NCI-H2107 treated with DMSO at 0.1 percent for 48 hours (cell line): ENCODE results near the gene MPP4.

Source experiments
- DNase-seq: peaks from one replicate; lab custom pipeline; 2025; ENCODE audit not compliant: unreplicated experiment; lab: John Stamatoyannopoulos, UW

The MPP4 gene

DNA sequence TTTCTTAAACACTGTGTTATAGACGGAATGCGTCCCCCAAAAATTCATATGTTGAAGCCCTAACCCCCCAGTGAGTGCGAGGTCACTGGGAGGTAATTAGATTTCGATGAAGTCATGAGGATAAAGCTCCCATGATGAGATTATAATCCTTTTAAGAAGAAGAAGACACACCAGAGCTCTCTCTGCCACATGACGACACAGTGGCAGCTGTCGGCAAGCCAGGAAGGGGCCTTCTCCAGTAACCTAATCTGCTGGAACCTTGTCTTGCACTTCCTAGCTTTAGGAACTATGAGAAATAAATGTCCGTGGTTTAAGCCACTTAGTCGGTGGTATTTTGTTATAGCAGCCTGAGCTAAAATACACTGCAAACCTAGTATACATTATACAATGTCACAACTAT is 67.4 kb downstream of the MPP4 start:
- DNase-seq = no peak

DNA sequence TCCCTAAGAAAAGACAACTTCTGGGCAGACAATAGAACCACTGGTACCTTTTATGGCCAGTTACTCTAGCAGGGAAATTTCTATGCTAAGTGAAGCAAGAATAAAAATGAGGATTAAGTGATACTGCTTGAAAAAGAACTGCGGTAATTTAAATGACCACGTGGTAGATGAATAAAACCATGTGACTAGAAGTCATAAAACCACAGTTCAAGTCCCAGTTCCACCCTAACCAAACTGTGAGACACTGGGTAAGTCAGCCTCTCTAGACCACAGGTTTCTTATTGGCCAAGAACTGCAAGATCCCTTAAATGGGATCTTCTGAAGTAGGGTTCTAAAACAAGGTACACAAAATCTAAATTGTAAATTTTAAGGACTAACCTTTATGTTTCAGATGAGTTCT is 67.9 kb downstream of the MPP4 start:
- no peak for DNase-seq

DNA sequence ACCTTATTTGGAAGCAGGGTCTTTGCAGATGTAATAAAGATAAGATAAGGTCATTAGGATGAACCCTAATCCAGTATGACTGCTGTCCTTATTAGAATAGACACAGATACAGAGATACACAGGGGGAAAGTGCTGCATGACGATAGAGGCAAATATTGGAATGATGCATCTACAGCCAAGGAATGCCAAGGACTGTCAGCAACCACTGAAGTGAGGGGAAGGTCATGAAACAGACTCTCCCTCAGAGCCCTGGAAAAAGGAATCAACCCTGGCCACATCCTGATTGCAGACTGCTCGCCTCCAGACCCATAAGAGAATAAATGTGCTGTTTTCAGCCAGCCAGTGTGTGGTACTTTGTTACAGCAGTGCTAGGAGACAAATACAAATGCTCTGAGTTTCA is 69.9 kb downstream of the MPP4 start:
- no peak for DNase-seq

DNA sequence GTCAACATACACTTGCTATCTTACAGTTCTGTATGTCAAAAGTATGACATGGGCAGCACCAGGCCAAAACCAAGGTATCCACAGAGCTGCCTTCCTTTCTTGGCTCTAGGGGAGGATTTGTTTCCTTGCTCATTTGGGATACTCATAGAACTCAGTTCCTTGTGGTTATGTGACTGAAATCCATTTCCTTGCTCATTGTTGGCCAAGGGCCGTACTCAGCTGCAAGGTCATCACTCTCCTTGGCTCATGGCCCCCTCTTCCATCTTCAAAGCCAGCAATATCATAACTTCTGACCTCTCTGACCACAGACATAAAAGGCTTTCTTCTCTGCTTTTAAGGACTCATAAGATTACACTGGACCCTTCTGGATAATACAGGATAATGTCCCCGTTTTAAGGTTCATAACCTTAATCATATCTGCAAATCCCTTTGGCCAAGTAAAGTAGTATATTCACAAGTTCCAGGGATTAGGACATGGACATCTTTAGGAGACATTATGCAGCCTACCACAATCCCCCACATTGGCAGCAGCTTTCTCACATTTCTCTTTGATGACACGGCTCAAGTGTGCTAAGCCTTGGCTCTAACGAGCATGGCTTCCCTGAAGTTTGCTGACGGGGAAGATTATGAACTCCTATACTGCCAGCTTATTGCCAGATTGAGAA is 76.0 kb downstream of the MPP4 start:
- DNase-seq = no peak

DNA sequence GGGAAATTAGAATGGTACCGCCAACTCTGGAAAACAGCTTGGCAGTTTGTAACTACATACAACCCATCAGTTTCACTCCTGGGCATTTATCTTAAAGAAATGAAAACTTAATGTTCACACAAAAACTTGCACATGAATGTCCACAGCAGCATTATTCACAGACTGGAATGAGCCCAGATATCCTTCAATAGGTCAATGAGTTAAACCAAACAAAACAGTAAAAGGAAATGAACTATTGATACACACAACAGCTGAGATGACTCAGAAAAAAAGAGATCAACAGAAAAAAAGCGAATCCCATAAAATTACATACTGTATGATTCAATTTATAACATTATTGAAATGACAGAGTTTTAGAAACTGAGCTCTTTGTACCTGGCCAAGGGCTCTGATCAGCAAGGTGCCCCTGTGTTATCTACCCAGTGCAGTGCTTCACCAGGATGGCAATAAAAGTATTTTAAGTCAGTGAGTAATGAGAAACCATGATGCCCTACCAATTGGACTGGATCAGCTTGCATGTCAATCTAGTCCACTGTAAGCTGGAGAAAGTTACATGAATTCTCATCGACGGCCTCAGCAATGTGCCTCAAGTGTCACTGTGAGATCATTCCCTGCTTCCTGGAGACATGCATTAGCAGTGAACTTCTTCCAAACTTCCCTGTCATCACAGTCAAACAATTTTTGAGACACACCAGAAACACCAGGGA is 77.0 kb downstream of the MPP4 start:
- no peak for DNase-seq

DNA sequence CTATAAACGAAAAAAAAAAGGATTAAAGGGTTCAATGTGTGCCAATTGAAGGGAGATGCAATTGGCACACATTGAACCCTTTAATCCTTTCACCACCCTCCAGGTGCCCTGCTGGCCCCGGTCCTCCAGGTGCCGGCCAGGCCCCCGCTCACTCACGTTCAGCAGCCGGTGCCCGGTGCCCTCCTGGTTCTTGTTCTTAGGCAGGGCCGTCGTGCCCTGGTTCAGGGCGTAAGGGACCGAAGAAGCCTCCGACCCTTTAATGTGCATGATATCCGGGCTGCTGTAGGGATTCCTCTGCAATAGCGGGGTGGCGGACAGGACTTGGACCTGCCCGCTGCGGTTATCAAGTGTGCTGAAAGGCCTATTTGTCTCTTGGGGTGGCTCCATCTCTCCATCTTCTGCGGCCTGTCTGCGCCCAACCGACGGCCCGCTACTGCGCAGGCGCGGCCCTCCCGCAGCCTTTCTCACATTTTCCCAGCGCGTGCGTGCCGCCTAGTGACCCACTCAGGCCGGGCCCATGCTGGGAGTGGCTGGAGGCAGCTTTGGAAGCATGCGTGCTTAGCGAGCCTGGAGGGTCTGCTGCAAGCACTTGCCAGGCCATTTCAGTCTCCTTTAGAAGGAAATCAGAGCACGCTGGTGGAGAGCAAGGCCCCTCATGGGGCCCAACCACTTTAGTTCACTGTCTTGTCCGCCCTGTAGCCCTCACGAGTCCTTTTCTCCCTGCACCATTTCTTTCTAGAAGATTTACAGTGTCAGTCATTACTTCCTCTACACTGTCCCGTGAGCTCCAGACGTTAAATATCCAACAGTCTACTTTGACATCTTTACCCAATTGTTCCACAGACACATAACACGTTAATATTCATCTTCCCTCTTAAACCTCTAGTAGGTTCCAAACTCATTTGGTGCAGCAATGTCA is 79.4 kb downstream of the MPP4 start:
- DNase-seq = no peak

DNA sequence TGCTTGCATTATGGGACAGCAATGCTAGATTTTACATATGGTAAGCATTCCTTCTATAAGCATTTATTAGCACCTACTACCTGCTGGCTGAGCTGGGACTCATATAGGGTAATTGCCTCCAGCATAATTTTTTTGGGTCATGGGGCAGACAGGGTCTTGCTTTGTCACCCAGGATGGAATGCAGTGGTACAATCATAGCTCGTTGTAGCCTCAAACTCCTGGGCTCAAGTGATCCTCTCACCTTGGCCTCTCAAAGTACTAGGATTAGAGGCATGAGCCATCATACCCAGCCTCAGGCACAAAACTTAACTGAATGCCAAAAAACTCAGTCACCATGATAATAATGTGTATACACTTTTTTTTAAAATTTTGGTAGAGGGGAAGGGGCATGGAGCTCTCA is 90.4 kb downstream of the MPP4 start:
- no peak for DNase-seq

DNA sequence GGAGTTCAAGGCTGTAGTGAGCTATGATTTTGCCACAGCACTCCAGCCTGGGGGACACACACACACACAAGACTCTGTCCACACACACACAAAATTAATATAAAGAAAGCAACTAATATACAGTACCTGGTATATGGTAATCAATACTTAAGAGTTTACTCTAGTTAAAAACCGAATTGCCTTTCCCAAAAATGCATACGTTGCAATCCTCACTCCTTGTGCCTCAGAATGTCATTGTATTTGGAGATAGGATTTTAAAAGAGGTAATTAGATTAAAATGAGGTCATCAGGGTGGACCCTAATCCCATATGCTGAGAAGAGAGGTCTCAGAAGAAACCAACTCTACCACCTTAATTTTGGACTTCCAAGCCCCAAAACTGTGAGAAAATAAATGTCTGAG is 90.9 kb downstream of the MPP4 start:
- DNase-seq = no peak

DNA sequence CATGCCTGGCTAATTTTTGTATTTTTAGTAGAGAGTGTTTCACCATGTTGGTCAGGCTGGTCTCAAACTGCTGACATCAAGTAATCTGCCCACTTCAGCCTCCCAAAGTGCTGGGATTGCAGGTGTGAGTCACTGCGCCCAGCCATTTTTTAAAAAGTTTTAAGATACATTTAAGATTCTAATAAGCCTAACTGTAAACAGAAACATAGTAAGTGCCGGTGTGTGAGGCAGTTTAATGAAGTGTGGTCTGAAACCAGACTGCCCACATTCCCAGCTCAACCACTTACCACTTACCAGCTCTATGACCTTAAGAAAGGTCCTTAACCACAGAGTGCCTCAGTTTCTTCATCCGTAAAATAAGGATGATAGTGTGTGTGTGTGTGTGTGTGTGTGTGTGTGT is 97.5 kb downstream of the MPP4 start:
- no peak for DNase-seq

DNA sequence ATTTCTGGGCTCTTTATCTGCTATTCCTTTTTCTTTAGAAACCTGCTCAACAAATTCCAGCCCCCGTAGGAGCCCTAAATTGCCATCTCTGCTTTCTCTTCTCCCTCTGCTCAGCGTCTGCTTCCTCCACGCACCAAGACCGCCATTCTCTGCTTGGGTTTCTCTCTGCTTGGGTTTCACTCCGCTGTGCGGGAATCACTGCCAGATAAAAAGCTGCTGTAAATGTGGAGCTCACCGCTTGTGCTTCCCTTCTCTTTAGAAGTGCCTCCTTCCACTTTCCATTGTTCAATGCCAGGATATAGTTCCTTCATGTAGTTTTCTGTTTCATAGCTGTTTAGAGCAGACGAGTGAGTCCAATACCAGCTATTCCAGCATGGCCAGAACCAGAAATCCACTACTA is 101.0 kb downstream of the MPP4 start:
- DNase-seq = no peak
